ENCODE results near the gene SLC35F4. TPM values are rescaled to one million over a fixed set of nuclear protein-coding genes. Genes with fewer than 3 reads are reported as not detected.

The SLC35F4 gene
- under 0.01 and 0.22 TPM in 2 replicates for total RNA-seq (2012; rRNA removed)

- Histone ChIP-seq H3K4me2 (ENCODE audit: low read length) (no peak within 1 kb of the TSS), H3K36me3 (ENCODE audit: insufficient read depth, low read length) (no peaks in the 10 kb centered on the region), H3K9ac (ENCODE audit: low read depth, low read length) (no peak within 1 kb of the TSS), H3K4me1 (ENCODE audit: control insufficient read depth, insufficient read depth, low read length) (no peaks in the 10 kb centered on the region), H3K4me3 (ENCODE audit: low read length) (no peak within 1 kb of the TSS), H3K9me3 (replicated peaks; ENCODE audit: low read length) (no peaks in the 10 kb centered on the region), H3K27me3 (ENCODE audit: control insufficient read depth, insufficient read depth, low read length) (peaks cover 36% of the 10 kb centered on the region)
These were observed at the start of gene SLC35F4 for GRCh38 chr14:57865403-57866198. Gene SLC35F4 (minus strand): TSS chr14:57866092.

GRCh38 chr14:57909626-57910025 is 43.7 kb upstream of the SLC35F4 start:
- Histone ChIP-seq H3K36me3 (ENCODE audit: insufficient read depth, low read length) (no peaks in the 10 kb centered on the region), H3K27me3 (ENCODE audit: control insufficient read depth, insufficient read depth, low read length) (no peaks in the 10 kb centered on the region), H3K4me2 (ENCODE audit: low read length) (no peak overlapping the region)

GRCh38 chr14:57903954-57904353 is 38.1 kb upstream of the SLC35F4 start:
- Histone ChIP-seq H3K9ac (ENCODE audit: low read depth, low read length) (no peak overlapping the region), H3K4me3 (ENCODE audit: low read length) (no peak overlapping the region), H3K9me3 (replicated peaks; ENCODE audit: low read length) (no peaks in the 10 kb centered on the region), H3K4me1 (ENCODE audit: control insufficient read depth, insufficient read depth, low read length) (no peaks in the 10 kb centered on the region), H3K4me2 (ENCODE audit: low read length) (no peak overlapping the region), H3K27me3 (ENCODE audit: control insufficient read depth, insufficient read depth, low read length) (no peaks in the 10 kb centered on the region), H3K36me3 (ENCODE audit: insufficient read depth, low read length) (no peaks in the 10 kb centered on the region)

More at GRCh38 chr14:57909626-57910025, 43.7 kb upstream of the SLC35F4 start:
- Histone ChIP-seq H3K4me1 (ENCODE audit: control insufficient read depth, insufficient read depth, low read length) (no peaks in the 10 kb centered on the region), H3K9me3 (replicated peaks; ENCODE audit: low read length) (no peaks in the 10 kb centered on the region), H3K9ac (ENCODE audit: low read depth, low read length) (no peak overlapping the region), H3K4me3 (ENCODE audit: low read length) (no peak overlapping the region)

GRCh38 chr14:57898837-57899572 is 33.1 kb upstream of the SLC35F4 start:
- no peak overlapping the region for H3K4me2 ChIP-seq (ENCODE audit: low read length)
- H3K9me3 ChIP-seq (replicated peaks; ENCODE audit: low read length): no peaks in the 10 kb centered on the region
- H3K4me1 ChIP-seq (ENCODE audit: control insufficient read depth, insufficient read depth, low read length): no peaks in the 10 kb centered on the region
- peaks cover 2% of the 10 kb centered on the region for H3K27me3 ChIP-seq (ENCODE audit: control insufficient read depth, insufficient read depth, low read length)
- no peak overlapping the region for H3K4me3 ChIP-seq (ENCODE audit: low read length)
- no peaks in the 10 kb centered on the region for H3K36me3 ChIP-seq (ENCODE audit: insufficient read depth, low read length)
- H3K9ac ChIP-seq (ENCODE audit: low read depth, low read length): no peak overlapping the region

- H3K4me2 ChIP-seq (ENCODE audit: low read length): no peak overlapping the region
- H3K27me3 ChIP-seq (ENCODE audit: control insufficient read depth, insufficient read depth, low read length): peaks cover 4% of the 10 kb centered on the region
- no peaks in the 10 kb centered on the region for H3K9me3 ChIP-seq (replicated peaks; ENCODE audit: low read length)
- H3K36me3 ChIP-seq (ENCODE audit: insufficient read depth, low read length): no peaks in the 10 kb centered on the region
- no peak overlapping the region for H3K4me3 ChIP-seq (ENCODE audit: low read length)
- no peak overlapping the region for H3K9ac ChIP-seq (ENCODE audit: low read depth, low read length)
- no peaks in the 10 kb centered on the region for H3K4me1 ChIP-seq (ENCODE audit: control insufficient read depth, insufficient read depth, low read length)
These were observed 31.4 kb upstream of the SLC35F4 start for GRCh38 chr14:57897144-57897748.

GRCh38 chr14:57889245-57889644 is 23.4 kb upstream of the SLC35F4 start:
- no peaks in the 10 kb centered on the region for H3K9me3 ChIP-seq (replicated peaks; ENCODE audit: low read length)
- no peak overlapping the region for H3K4me3 ChIP-seq (ENCODE audit: low read length)
- H3K4me2 ChIP-seq (ENCODE audit: low read length): no peak overlapping the region
- H3K9ac ChIP-seq (ENCODE audit: low read depth, low read length): no peak overlapping the region
- no peaks in the 10 kb centered on the region for H3K36me3 ChIP-seq (ENCODE audit: insufficient read depth, low read length)
- H3K27me3 ChIP-seq (ENCODE audit: control insufficient read depth, insufficient read depth, low read length): peaks cover 16% of the 10 kb centered on the region
- no peaks in the 10 kb centered on the region for H3K4me1 ChIP-seq (ENCODE audit: control insufficient read depth, insufficient read depth, low read length)

GRCh38 chr14:57884175-57884574 is 18.3 kb upstream of the SLC35F4 start:
- peaks cover 11% of the 10 kb centered on the region for H3K27me3 ChIP-seq (ENCODE audit: control insufficient read depth, insufficient read depth, low read length)
- no peak overlapping the region for H3K9ac ChIP-seq (ENCODE audit: low read depth, low read length)
- no peaks in the 10 kb centered on the region for H3K36me3 ChIP-seq (ENCODE audit: insufficient read depth, low read length)
- H3K4me2 ChIP-seq (ENCODE audit: low read length): no peak overlapping the region
- H3K4me3 ChIP-seq (ENCODE audit: low read length): no peak overlapping the region
- H3K9me3 ChIP-seq (replicated peaks; ENCODE audit: low read length): no peaks in the 10 kb centered on the region
- no peaks in the 10 kb centered on the region for H3K4me1 ChIP-seq (ENCODE audit: control insufficient read depth, insufficient read depth, low read length)

DNA sequence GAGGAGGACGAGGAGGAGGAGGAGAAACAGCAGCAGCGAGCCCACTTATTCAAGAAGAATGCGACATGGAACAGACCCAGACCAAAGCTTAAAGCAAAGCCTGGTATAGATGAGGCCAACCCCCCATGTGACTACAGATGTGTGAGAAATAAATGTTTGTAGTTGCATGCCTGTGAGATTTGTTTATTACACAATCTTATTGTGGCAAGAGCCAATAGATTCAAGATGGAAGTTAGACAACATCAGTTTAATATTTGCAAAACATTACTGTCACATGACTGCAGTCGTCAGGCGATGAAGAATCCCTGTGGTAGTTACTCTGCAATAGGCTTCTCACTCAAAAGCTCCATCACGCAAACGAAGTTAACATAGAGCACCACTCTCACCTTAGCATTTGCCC is 17.2 kb upstream of the SLC35F4 start:
- Histone ChIP-seq H3K36me3 (ENCODE audit: insufficient read depth, low read length) (no peaks in the 10 kb centered on the region), H3K4me1 (ENCODE audit: control insufficient read depth, insufficient read depth, low read length) (no peaks in the 10 kb centered on the region), H3K9me3 (replicated peaks; ENCODE audit: low read length) (no peaks in the 10 kb centered on the region), H3K4me3 (ENCODE audit: low read length) (no peak overlapping the region), H3K9ac (ENCODE audit: low read depth, low read length) (no peak overlapping the region), H3K4me2 (ENCODE audit: low read length) (no peak overlapping the region), H3K27me3 (ENCODE audit: control insufficient read depth, insufficient read depth, low read length) (peaks cover 11% of the 10 kb centered on the region)

- Histone ChIP-seq H3K27me3 (ENCODE audit: control insufficient read depth, insufficient read depth, low read length) (peaks cover 2% of the 10 kb centered on the region), H3K9me3 (replicated peaks; ENCODE audit: low read length) (no peaks in the 10 kb centered on the region), H3K4me3 (ENCODE audit: low read length) (no peak overlapping the region), H3K4me2 (ENCODE audit: low read length) (no peak overlapping the region), H3K9ac (ENCODE audit: low read depth, low read length) (no peak overlapping the region), H3K36me3 (ENCODE audit: insufficient read depth, low read length) (no peaks in the 10 kb centered on the region), H3K4me1 (ENCODE audit: control insufficient read depth, insufficient read depth, low read length) (no peaks in the 10 kb centered on the region)
These were observed 13.6 kb upstream of the SLC35F4 start for GRCh38 chr14:57879516-57879915.

DNA sequence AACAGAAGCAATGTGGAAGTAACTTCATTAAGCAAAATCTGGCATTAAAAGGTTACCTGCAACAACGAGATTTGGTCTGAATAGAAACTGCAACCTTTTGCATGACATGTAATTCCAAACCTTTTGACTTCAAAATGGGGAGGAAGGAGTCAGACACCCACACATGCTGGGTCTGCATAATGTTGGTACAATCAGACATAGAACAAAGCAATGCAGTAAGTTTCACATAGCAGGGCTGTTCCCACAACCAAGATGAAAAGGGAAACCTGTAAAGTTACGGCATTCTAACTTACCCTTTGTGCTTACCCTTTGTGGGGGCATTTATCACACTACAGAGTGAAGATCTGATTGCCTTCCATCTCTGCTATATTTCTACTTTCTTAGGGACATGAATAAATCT is 10.1 kb upstream of the SLC35F4 start:
- H3K4me3 ChIP-seq (ENCODE audit: low read length): no peak overlapping the region
- no peaks in the 10 kb centered on the region for H3K36me3 ChIP-seq (ENCODE audit: insufficient read depth, low read length)
- H3K4me2 ChIP-seq (ENCODE audit: low read length): no peak overlapping the region
- H3K9me3 ChIP-seq (replicated peaks; ENCODE audit: low read length): no peaks in the 10 kb centered on the region
- H3K4me1 ChIP-seq (ENCODE audit: control insufficient read depth, insufficient read depth, low read length): no peaks in the 10 kb centered on the region
- peaks cover 16% of the 10 kb centered on the region for H3K27me3 ChIP-seq (ENCODE audit: control insufficient read depth, insufficient read depth, low read length)
- H3K9ac ChIP-seq (ENCODE audit: low read depth, low read length): no peak overlapping the region

- Histone ChIP-seq H3K27me3 (ENCODE audit: control insufficient read depth, insufficient read depth, low read length) (peaks cover 16% of the 10 kb centered on the region), H3K4me3 (ENCODE audit: low read length) (no peak overlapping the region), H3K9me3 (replicated peaks; ENCODE audit: low read length) (no peaks in the 10 kb centered on the region), H3K36me3 (ENCODE audit: insufficient read depth, low read length) (no peaks in the 10 kb centered on the region), H3K9ac (ENCODE audit: low read depth, low read length) (no peak overlapping the region), H3K4me2 (ENCODE audit: low read length) (no peak overlapping the region), H3K4me1 (ENCODE audit: control insufficient read depth, insufficient read depth, low read length) (no peaks in the 10 kb centered on the region)
These were observed 9.4 kb upstream of the SLC35F4 start for GRCh38 chr14:57875296-57875695.
